H1 (cell line): ENCODE measurements around the gene DOK3. TPM values are rescaled to one million over a fixed set of nuclear protein-coding genes. Genes with fewer than 3 reads are reported as not detected.

Experiments
- CTCF ChIA-PET: fragments of 300-600 bp; sonication (Branson Sonifier 250); formaldehyde crosslinking; loops from one replicate; lab custom pipeline; 2021; ENCODE audit not compliant: partially characterized antibody; lab: Charles Lee
- POLR2A ChIA-PET: fragments of 300-600 bp; sonication (Branson Sonifier 250); formaldehyde crosslinking; loops from one replicate; lab custom pipeline; 2021; ENCODE audit warnings: inconsistent platforms; ENCODE audit not compliant: partially characterized antibody; lab: Charles Lee
- DNase-seq, 2 experiments: peaks; one replicate each; pipeline versions ENCODE4 v3.0.0 to v3.0.0-alpha.2; 2010 to 2022; ENCODE audit warnings: low spot score in 2 of 2, low read depth in 1 of 2, mixed read lengths in 1 of 2
- FAIRE-seq: peaks from 2 replicates; lab custom pipeline; 2011; peaks lifted over from hg19 to GRCh38; lab: Jason Lieb, UNC
- H2AFZ ChIP-seq: 2 replicates; pipeline ENCODE4 v1.8.1; 2012; ENCODE audit warnings: low read length, inconsistent platforms
- H2AK5ac ChIP-seq: 2 replicates; pipeline ENCODE4 v1.6.1; 2013; ENCODE audit warnings: low read depth, low read length
- H2BK120ac ChIP-seq: replicated peaks from 2 replicates; pipeline ENCODE3; 2013; ENCODE audit warnings: low read depth, low read length, inconsistent platforms
- H2BK12ac ChIP-seq: 2 replicates; pipeline ENCODE4 v1.6.1; 2013; ENCODE audit warnings: low read depth, low read length
- H2BK15ac ChIP-seq: 2 replicates; pipeline ENCODE4 v1.6.1; 2013; ENCODE audit warnings: low read length
- H2BK20ac ChIP-seq: 2 replicates; pipeline ENCODE4 v1.6.1; 2013; ENCODE audit warnings: low read length
- H2BK5ac ChIP-seq: 2 replicates; pipeline ENCODE4 v1.6.1; 2013; ENCODE audit warnings: low read depth, low read length
- H3K14ac ChIP-seq: 2 replicates; pipeline ENCODE4 v1.6.1; 2013; ENCODE audit warnings: inconsistent platforms; ENCODE audit not compliant: insufficient read length
- H3K18ac ChIP-seq: 2 replicates; pipeline ENCODE4 v1.6.1; 2013; ENCODE audit warnings: low read length; ENCODE audit errors: extremely low read depth
- H3K23ac ChIP-seq: 2 replicates; pipeline ENCODE4 v1.6.1; 2013; ENCODE audit warnings: inconsistent platforms; ENCODE audit not compliant: insufficient read length
- H3K23me2 ChIP-seq: 2 replicates; pipeline ENCODE4 v1.6.1; 2013; ENCODE audit warnings: low read depth, low read length
- H3K27ac ChIP-seq: 2 replicates; pipeline ENCODE4 v1.6.1; 2011; ENCODE audit warnings: low read depth, low read length, inconsistent platforms
- H3K27me3 ChIP-seq, 4 experiments: replicated peaks in 1 of 4; 1 replicate in 1 of 4; 2 replicates in 3 of 4; pipeline versions ENCODE4 v1.6.1 to v1.8.1; 2011 to 2013; ENCODE audit warnings: low read length in 3 of 4, mild to moderate bottlenecking in 3 of 4, inconsistent platforms in 2 of 4, mixed read lengths in 2 of 4, moderate library complexity in 1 of 4; ENCODE audit not compliant: control insufficient read depth in 3 of 4, insufficient read depth in 3 of 4; ENCODE audit errors: extremely low read depth in 1 of 4
- H3K36me3 ChIP-seq, 4 experiments: 2 replicates each; pipeline versions ENCODE4 v1.6.1 to v1.8.1; 2011 to 2013; ENCODE audit warnings: mild to moderate bottlenecking in 4 of 4, low read length in 3 of 4, moderate library complexity in 2 of 4, control low read depth in 1 of 4, inconsistent platforms in 1 of 4; ENCODE audit not compliant: insufficient read depth in 4 of 4, control insufficient read depth in 2 of 4
- H3K4ac ChIP-seq: replicated peaks from 2 replicates; pipeline ENCODE3; 2013; ENCODE audit warnings: low read length, low read depth, mixed read lengths, inconsistent platforms; ENCODE audit not compliant: insufficient read length
- H3K4me1 ChIP-seq, 4 experiments: replicated peaks in 1 of 4; 1 replicate in 1 of 4; 2 replicates in 3 of 4; pipeline versions ENCODE4 v1.6.1 to v1.8.1; 2011 to 2013; ENCODE audit warnings: low read length in 3 of 4, inconsistent platforms in 2 of 4, mixed read lengths in 1 of 4; ENCODE audit not compliant: insufficient read depth in 4 of 4, control insufficient read depth in 3 of 4
- H3K4me2 ChIP-seq, 2 experiments: 2 replicates each; pipeline versions ENCODE4 v1.6.1 to v1.8.1; 2011 to 2013; ENCODE audit warnings: low read depth in 2 of 2, low read length in 2 of 2, control low read depth in 1 of 2, inconsistent platforms in 1 of 2, mild to moderate bottlenecking in 1 of 2; ENCODE audit not compliant: insufficient read depth in 1 of 2
- H3K4me3 ChIP-seq, 4 experiments: fragments of 200-600, 300-600 bp in 1 of 4; sonication (generic), shearing (Covaris generic), sonication (Bioruptor Twin) in 1 of 4; 2 replicates each; pipeline versions ENCODE4 v1.5.1 to v1.8.1; 2011 to 2016; ENCODE audit warnings: low read length in 4 of 4, low read depth in 3 of 4, control low read depth in 2 of 4, inconsistent platforms in 2 of 4, mild to moderate bottlenecking in 2 of 4, mixed read lengths in 1 of 4, moderate library complexity in 1 of 4; ENCODE audit not compliant: insufficient read depth in 2 of 4; ENCODE audit errors: extremely low read depth in 1 of 4
- H3K56ac ChIP-seq: replicated peaks from 2 replicates; pipeline ENCODE3; 2013; ENCODE audit warnings: low read depth, mild to moderate bottlenecking, mixed read lengths, low read length, inconsistent platforms; ENCODE audit not compliant: insufficient read length
- H3K79me1 ChIP-seq: 2 replicates; pipeline ENCODE4 v1.6.1; 2013; ENCODE audit warnings: low read depth, low read length, control low read depth
- H3K79me2 ChIP-seq, 2 experiments: 2 replicates each; pipeline versions ENCODE4 v1.6.1 to v1.8.1; 2012 to 2013; ENCODE audit warnings: low read length in 2 of 2, mild to moderate bottlenecking in 2 of 2, inconsistent platforms in 1 of 2; ENCODE audit not compliant: insufficient read depth in 2 of 2, control insufficient read depth in 1 of 2
- H3K9ac ChIP-seq, 4 experiments: replicated peaks in 1 of 4; 1 replicate in 1 of 4; 2 replicates in 3 of 4; pipeline versions ENCODE4 v1.6.1 to v1.8.1; 2011 to 2013; ENCODE audit warnings: low read depth in 3 of 4, low read length in 3 of 4, control low read depth in 2 of 4, mild to moderate bottlenecking in 2 of 4, moderate library complexity in 2 of 4, inconsistent platforms in 1 of 4; ENCODE audit errors: extremely low read depth in 1 of 4
- H3K9me3 ChIP-seq, 2 experiments: 2 replicates each; pipeline versions ENCODE4 v1.6.1 to v1.8.1; 2012 to 2013; ENCODE audit warnings: mild to moderate bottlenecking in 2 of 2, moderate library complexity in 2 of 2, control low read depth in 1 of 2, inconsistent platforms in 1 of 2, low read depth in 1 of 2, low read length in 1 of 2, mixed read lengths in 1 of 2; ENCODE audit not compliant: insufficient read depth in 2 of 2
- H4K20me1 ChIP-seq, 2 experiments: replicated peaks in 1 of 2; 2 replicates each; pipeline versions ENCODE3 to v1.8.1; 2011 to 2013; ENCODE audit warnings: inconsistent platforms in 2 of 2, low read length in 2 of 2, mild to moderate bottlenecking in 1 of 2; ENCODE audit not compliant: insufficient read depth in 2 of 2, control insufficient read depth in 1 of 2
- H4K5ac ChIP-seq: 2 replicates; pipeline ENCODE4 v1.6.1; 2013; ENCODE audit warnings: low read length, low read depth, mixed read lengths, inconsistent platforms; ENCODE audit not compliant: insufficient read length
- H4K8ac ChIP-seq: 2 replicates; pipeline ENCODE4 v1.8.0; 2013; ENCODE audit warnings: mild to moderate bottlenecking, moderate library complexity, low read length, inconsistent platforms; ENCODE audit not compliant: insufficient read depth; ENCODE audit errors: extremely low read depth
- H4K91ac ChIP-seq: replicated peaks from 2 replicates; pipeline ENCODE3; 2013; ENCODE audit warnings: low read length, mixed read lengths, inconsistent platforms; ENCODE audit not compliant: insufficient read length
- CBX5 ChIP-seq: fragments of 300-800, 300-1000 bp; sonication (generic); IDR thresholded peaks from 2 replicates; pipeline ENCODE4 v1.7.1; 2016; ENCODE audit warnings: antibody characterized with exemption, low read length, low read depth
- CEBPB ChIP-seq: IDR thresholded peaks from 2 replicates; pipeline ENCODE4 v1.6.1; 2012; ENCODE audit warnings: low read depth, low read length
- CHD2 ChIP-seq: IDR thresholded peaks from 2 replicates; pipeline ENCODE4 v1.6.1; 2012; ENCODE audit warnings: low read length, improper control_type of control experiment
- CREB1 ChIP-seq: IDR thresholded peaks from 2 replicates; pipeline ENCODE4 v1.6.1; 2012; ENCODE audit warnings: inconsistent platforms
- CTBP2 ChIP-seq: IDR thresholded peaks from 2 replicates; pipeline ENCODE4 v1.7.0; 2011; ENCODE audit warnings: borderline replicate concordance, mild to moderate bottlenecking, moderate library complexity, mixed read lengths, low read length; ENCODE audit not compliant: insufficient read depth, insufficient read length
- EZH2 ChIP-seq: fragments of 200-600 bp; sonication (generic); IDR thresholded peaks from 2 replicates; pipeline ENCODE4 v1.7.1; 2012; ENCODE audit warnings: low read depth, mild to moderate bottlenecking, moderate library complexity, low read length, inconsistent platforms; ENCODE audit not compliant: severe bottlenecking
- GABPA ChIP-seq: IDR thresholded peaks from 2 replicates; pipeline ENCODE4 v1.6.1; 2011; ENCODE audit warnings: mild to moderate bottlenecking, low read length, moderate library complexity, borderline replicate concordance; ENCODE audit not compliant: insufficient read depth
- HDAC2 ChIP-seq, 2 experiments: fragments of 300-600 bp in 1 of 2; sonication (generic) in 1 of 2; IDR thresholded peaks; 2 replicates each; pipeline ENCODE4 v1.6.1; 2011 to 2012; ENCODE audit warnings: low read depth in 2 of 2, low read length in 2 of 2, mild to moderate bottlenecking in 2 of 2, moderate library complexity in 2 of 2, borderline replicate concordance in 1 of 2, inconsistent platforms in 1 of 2
- SP2 ChIP-seq: IDR thresholded peaks from 2 replicates; pipeline ENCODE4 v1.6.1; 2012; ENCODE audit warnings: mild to moderate bottlenecking, low read length, inconsistent platforms
- TAF1 ChIP-seq: IDR thresholded peaks from 2 replicates; pipeline ENCODE4 v1.6.1; 2011; ENCODE audit warnings: mild to moderate bottlenecking, low read depth, low read length
- WGBS, 2 experiments: shearing (Covaris generic) in 1 of 2; methylation state at CpG; one replicate each; pipeline versions ENCODE4 v1.1.6 to v1.1.7; 2013 to 2015; ENCODE audit warnings: low lambda C conversion rate in 2 of 2, mixed read lengths in 2 of 2, inconsistent platforms in 1 of 2, low coverage in 1 of 2, missing lambda C conversion rate in 1 of 2; ENCODE audit not compliant: insufficient replicate concordance in 2 of 2, insufficient coverage in 1 of 2, insufficient read length in 1 of 2; ENCODE audit errors: extremely low coverage in 1 of 2, missing lambda C conversion rate in 1 of 2; 5-methylcytosine and 5-hydroxymethylcytosine counted together
- polyA plus RNA-seq, 7 experiments: library from polyadenylated mRNA; depleted of rRNA in 3 of 7; stranded (reverse) in 5 of 7; unstranded in 2 of 7; fragments of >200 nt in 5 of 7; fragments of 200-250 nt in 2 of 7; gene quantifications; 1 replicate in 5 of 7; 2 replicates in 1 of 7; 4 replicates in 1 of 7; pipeline versions ENCODE4 v1.2.1 to v1.2.3, GENCODE V29; 2011 to 2013; ENCODE audit warnings: missing spikeins in 2 of 7, mixed read lengths in 2 of 7
- total RNA-seq: library from RNA; stranded (reverse); fragmentation: NEBNext Ultra II Directional; extraction: Animal tissue kit (Norgen Biotek cat#: 25700); gene quantifications from 2 replicates; pipeline ENCODE4 v1.2.1, GENCODE V29; 2021
- TF ChIP-seq, protein P1 (sequence below): IDR thresholded peaks from 2 replicates; pipeline ENCODE4 v1.6.1; 2012; ENCODE audit warnings: low read length, inconsistent platforms

Gene DOK3
- total and polyA plus RNA-seq, 2 of the 8 experiments (the other 6 are each of a cell fraction or from before 2014, with no cell fraction given) = 4.2 to 6.4 TPM

- Histone ChIP-seq H3K27me3 (no peaks in the 10 kb centered on the region), H3K9ac (no peak overlapping the region), H3K9me3 (no peaks in the 10 kb centered on the region), H3K4ac (no peak overlapping the region), H4K5ac (no peak overlapping the region), H3K4me3 (no peak overlapping the region; a peak in 1 of 8 replicates), H3K23me2 (no peaks in the 10 kb centered on the region; the same call in 1 of the 2 replicates), H2BK5ac (no peak overlapping the region; the same call in 1 of the 2 replicates), H3K79me2 (peaks cover 0 to 6% of the 10 kb centered on the region in 2 experiments; a peak in 1 of 4 replicates), H4K91ac (no peak overlapping the region), H3K14ac (no peak overlapping the region), H3K27ac (no peak overlapping the region), H2AK5ac (no peak overlapping the region), H3K79me1 (peaks cover 7% of the 10 kb centered on the region; the same call in 1 of the 2 replicates), H2AFZ (no peak overlapping the region), H4K8ac (peak overlapping the region; percentile 28; the same call in 1 of the 2 replicates), H2BK20ac (no peak overlapping the region), H2BK15ac (no peak overlapping the region), H2BK120ac (no peak overlapping the region), H3K4me1 (peaks cover 0 to 20% (median 18%) of the 10 kb centered on the region in 4 experiments; a peak in 6 of 7 replicates), H3K4me2 (peak overlapping the region in 1 of 2 experiments; percentile 53; a peak in 2 of 4 replicates), H2BK12ac (0 out of 2 replicates have a peak overlapping the region, but pooled peaks have one; percentile 39), H4K20me1 (peaks cover 8 to 10% of the 10 kb centered on the region in 2 experiments), H3K18ac (no peak overlapping the region; the same call in 1 of the 2 replicates), H3K36me3 (peaks cover 25 to 50% (median 40%) of the 10 kb centered on the region in 4 experiments), H3K23ac (no peak overlapping the region), H3K56ac (no peak overlapping the region)
- 96% methylated on average over 11 of the region's 16 CpGs; no CpG with 5 or more reads in 1 of the 2 experiments for WGBS, 2 experiments
- ChIA-PET CTCF (interaction anchor here (1.0 to 12.7 kb wide), 7 partner anchors 12 to 733 kb away, joined by 3 to 306 read pairs (median 5); partner anchors contain the start of genes DDX41, DOK3 and PDLIM7), POLR2A (interaction anchor here (0.8 to 67.5 kb wide), 4 partner anchors 11 to 124 kb away, joined by 3 to 3349 read pairs (median 1676); partner anchors contain the start of genes DBN1, DDX41, DOK3 and PDLIM7)
- no peak for DNase-seq
- FAIRE-seq = no peak
- TF ChIP-seq, protein P1, sequence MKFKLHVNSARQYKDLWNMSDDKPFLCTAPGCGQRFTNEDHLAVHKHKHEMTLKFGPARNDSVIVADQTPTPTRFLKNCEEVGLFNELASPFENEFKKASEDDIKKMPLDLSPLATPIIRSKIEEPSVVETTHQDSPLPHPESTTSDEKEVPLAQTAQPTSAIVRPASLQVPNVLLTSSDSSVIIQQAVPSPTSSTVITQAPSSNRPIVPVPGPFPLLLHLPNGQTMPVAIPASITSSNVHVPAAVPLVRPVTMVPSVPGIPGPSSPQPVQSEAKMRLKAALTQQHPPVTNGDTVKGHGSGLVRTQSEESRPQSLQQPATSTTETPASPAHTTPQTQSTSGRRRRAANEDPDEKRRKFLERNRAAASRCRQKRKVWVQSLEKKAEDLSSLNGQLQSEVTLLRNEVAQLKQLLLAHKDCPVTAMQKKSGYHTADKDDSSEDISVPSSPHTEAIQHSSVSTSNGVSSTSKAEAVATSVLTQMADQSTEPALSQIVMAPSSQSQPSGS = no peak
- TF ChIP-seq TAF1 (no peak), CTBP2 (no peak), CBX5 (no peak), CEBPB (no peak), EZH2 (no peak), HDAC2 (IDR thresholded peaks at IDR 0.05; ENCODE audit: borderline replicate concordance in 1 of 2, low read depth in 2 of 2, low read length in 2 of 2) (no peak), SP2 (no peak), CREB1 (no peak), CHD2 (no peak), GABPA (no peak)
Measured at GRCh38 chr5:177490992-177491391, 18.6 kb downstream of the DOK3 start.
